ENCODE measurements around the gene OR1E2.
"Not testable (repeated sequence)": the region's sequence is repeated elsewhere in the genome, so short reads cannot be mapped to it uniquely, and the experiment has no call there.

OR1E2 gene

DNA sequence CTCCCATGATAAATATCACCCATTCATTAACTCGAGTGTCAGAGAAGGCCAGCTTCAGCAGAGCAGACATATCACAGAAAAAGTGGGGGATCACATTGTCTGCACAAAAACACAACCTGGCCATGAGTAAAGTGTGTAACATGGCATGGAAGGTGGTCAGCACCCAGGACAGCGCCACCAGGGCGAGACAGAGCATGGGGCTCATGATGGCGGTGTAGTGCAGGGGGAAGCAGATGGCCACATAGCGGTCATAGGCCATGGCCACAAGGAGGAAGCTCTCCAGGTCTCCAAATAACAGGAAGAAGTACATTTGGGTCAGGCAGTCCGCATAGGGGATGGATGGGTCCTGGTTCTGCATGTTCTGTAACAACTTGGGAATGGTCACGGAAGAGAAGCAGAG lies 35.8 kb downstream of the OR1E2 start:
- DNase-seq (ENCODE audit: low read depth) = not testable (repeated sequence)

DNA sequence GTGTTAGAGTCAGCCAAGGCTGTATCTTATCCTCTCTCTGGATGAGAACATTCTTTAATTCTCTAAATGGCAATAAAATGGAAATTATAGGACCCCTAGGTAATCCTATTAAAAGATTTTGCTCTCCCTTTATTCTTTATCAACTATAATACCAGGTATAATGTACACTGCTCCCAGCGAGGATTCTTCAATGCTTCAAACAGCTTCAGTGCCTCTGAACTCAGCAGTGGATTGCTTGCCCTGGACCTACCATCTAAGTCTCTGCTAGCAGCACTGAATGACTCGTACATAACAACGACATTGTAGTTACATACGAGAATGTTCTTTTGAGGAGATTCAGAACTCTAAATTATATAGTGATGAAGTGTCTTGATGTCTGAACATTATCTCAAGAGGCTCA lies 43.9 kb downstream of the OR1E2 start:
- no peak for DNase-seq (ENCODE audit: low read depth)

DNA sequence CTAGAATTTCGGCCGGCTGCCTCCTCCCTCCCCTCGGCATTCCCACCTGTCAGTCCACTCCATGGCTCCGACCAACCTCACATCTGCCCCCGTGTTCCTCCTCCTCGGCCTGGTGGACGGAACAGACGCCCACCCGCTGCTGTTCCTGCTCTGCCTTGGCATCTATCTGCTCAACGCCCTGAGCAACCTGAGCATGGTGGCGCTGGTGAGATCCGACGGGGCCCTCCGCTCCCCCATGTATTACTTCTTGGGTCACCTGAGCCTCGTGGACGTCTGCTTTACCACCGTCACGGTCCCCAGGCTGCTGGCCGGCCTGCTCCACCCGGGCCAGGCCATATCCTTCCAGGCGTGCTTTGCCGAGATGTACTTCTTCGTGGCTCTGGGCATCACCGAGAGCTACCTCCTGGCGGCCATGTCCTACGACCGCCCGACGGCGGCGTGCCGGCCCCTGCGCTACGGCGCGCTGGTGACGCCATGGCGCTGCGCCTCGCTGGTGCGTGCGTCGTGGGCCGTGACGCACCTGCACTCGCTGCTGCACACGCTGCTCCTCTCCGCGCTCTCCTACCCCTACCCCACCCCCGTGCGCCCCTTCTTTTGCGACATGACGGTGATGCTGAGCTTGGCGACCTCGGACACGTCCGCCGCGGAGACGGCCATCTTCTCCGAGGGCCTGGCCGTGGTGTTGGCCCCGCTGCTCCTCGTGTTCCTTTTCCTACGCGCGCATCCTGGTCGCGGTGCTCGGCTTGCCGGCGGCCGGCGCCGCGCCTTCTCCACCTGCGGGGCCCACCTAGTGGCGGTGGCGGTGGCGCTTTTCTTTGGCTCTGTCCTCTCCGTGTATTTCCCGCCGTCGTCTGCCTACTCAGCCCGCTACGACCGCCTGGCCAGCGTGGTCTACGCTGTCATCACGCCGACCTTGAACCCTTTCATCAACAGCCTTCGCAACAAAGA lies 47.5 kb downstream of the OR1E2 start, which contains the start of gene OR3A2:
Gene OR3A2 (minus strand): TSS at position 440 of the 948 bp plus-strand sequence.
- DNase-seq (ENCODE audit: low read depth) = no peak

All from GM04504 (cell line).